NCI-H128 (cell line): ENCODE results near the gene U2AF2.

Experiments
- DNase-seq: peaks from one replicate; lab custom pipeline; 2025; ENCODE audit not compliant: unreplicated experiment; lab: John Stamatoyannopoulos, UW

The U2AF2 gene

DNA sequence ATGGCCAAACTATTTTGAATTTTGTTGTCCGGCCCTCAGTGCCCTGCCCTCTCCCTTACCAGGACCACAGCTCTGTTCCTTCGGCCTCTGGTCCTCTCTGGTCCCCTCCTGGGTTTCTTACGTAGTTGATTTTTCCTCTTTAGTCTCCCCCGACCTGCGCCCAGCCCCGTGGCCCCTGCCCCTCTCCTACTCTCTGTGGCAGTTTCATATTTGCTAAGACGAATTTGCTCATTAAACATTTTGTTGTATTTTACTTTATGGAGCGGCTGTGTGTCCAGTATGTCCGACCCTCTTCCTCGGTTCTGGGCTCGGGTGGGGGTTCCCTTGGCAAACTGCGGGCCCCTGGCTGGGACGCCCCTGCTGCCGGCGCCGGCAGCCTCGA lies 19.6 kb downstream of the U2AF2 start:
- DNase-seq = no peak

DNA sequence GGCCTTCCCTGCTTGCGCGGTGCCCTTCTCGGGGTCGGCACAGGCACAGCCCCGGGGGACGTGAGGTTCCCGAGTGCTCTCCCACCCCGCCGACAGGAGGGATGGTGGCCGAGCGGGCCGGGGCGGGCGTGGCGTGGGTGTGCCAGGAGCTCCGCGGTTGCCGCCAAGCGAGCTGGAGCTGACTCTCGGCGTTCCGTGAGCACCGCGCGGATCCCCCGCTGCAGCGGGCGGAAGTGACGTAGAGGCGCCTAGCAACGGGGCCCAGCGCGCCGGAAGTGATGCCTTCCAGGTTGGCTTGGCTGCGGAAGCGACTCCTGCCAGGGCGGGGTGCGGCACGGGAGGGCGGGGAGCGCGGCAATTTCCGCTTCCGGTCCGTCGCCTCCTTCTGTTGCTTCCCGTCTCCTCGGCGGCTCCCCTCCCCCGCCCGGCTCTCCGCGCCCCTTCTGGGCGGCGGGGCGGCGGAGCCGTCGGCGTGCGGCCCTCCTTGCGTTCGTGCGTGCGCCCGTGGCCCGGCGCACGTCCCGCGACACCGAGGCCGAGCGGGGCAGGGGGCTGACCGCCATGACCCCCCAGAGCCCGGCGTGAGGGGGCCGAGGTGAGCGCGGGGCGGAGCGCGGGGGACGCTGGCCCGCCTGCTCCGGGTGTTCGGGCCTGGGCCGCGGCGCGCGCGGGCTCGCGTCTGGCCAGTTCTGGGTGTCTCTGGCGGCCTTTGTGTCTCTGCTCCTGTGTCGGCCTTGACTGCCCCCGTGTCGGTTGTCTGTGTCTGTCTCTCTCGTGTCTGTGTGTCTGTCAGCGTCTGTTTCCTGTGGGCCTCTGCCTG lies 20.2 kb downstream of the U2AF2 start, which contains the start of gene EPN1:
EPN1 (plus strand) TSS at position 386 of the 820 bp plus-strand sequence. CDS start 3,402 bp downstream, outside the sequence.
- peak; percentile 95 for DNase-seq

DNA sequence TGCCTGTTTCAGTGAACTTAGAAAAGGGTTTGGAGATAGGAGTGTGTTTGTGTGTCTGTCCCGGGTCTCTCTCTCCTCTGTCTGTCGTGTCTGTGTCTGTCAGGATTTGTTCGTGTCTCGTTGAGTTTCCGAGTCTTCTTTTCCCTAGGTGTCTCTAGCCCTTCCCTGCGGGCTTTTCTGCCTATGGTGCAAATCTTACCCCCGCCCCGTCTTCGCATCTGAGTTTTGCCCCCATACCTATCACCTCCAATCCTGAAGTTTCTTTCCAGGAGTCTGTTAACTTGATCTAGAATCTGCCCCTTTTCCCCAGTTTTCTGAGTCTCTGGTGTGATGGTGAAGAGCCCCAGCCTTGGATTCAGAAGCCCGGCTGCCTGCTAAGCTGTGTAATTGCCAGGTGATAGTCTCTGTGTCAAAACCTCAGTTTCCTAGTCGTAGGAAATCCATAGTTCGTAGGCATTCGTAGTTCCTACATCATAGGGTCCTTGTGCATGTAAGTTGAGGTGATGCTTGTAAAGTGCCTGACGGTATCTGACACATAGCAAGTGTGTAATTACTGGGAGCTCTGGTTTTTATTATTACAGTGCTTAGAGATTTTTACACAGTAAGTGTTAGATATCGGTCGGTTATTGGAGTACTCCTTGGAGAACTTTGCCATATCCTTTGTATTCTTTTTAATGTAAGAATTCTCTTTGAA lies 21.0 kb downstream of the U2AF2 start:
- DNase-seq = no peak

DNA sequence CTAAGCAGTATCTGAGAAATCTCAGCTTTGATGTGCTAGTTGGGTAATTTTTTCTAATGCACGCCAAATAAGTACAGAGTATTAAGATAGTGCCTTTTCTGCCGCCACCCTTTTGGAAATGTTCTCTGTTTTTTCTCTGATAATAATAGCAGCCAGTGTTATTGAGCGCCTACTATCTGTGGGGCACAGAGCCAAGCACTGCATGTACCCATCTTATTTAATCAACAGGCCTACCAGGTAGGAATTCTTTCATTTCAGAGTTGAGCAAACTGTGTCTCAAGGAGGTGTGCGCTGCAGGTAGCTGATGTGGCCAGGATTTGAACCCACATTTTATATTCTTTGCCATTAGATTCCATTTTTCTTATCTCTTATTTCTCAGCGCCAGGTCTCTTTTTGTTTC lies 21.5 kb downstream of the U2AF2 start:
- no peak for DNase-seq

DNA sequence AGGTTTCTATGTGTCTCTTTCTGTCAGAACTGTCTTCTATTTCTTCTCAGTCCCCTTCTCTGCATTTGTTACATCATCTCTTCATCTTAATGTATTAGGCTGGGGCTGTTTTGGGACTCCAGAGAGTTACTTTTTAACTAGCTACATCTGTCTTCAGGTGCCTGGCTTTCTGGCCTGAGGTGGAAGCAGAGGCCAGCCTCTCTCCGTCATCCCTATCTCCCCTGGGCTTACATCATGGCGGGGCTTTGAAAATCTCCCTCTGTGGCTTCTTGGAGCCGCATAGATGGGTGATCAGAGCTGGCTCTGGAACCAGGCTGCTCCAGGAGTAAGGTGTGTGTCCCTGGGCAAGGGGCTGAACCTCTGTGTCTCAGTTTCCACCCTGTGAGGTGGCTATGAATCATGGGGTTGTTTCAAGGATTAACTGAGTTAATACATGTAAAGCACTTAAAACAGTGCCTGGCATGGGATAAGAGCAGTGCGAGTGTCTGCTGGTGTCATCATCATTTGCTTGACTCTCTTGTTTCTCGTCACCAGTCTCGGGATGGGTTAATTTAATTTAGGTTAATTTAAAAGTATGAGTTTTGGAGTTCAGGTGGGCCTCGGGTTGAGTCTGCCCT lies 22.2 kb downstream of the U2AF2 start:
- DNase-seq = no peak

DNA sequence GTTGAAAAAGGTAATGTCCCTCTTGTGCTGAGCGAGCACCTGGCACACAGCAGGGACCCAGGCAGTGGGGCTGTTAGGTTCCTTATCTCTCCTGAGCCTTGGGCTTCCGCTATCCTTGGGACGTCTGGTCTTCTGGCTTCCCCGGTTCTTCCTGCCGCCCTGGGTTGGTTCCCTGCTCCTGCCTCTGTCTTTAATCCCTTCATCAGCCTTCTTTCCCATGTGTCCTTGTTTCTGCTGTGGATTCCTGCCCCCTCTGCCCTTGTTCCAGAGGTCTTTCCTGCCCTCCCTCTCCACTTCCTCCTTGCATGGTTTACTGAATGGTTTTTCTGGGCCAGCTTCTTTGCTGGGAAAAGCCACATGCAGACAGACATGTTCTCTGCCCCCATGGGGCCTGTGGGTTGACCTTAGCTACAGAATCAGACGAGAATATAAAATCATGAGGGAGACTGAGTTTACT lies 22.8 kb downstream of the U2AF2 start:
- DNase-seq = no peak

DNA sequence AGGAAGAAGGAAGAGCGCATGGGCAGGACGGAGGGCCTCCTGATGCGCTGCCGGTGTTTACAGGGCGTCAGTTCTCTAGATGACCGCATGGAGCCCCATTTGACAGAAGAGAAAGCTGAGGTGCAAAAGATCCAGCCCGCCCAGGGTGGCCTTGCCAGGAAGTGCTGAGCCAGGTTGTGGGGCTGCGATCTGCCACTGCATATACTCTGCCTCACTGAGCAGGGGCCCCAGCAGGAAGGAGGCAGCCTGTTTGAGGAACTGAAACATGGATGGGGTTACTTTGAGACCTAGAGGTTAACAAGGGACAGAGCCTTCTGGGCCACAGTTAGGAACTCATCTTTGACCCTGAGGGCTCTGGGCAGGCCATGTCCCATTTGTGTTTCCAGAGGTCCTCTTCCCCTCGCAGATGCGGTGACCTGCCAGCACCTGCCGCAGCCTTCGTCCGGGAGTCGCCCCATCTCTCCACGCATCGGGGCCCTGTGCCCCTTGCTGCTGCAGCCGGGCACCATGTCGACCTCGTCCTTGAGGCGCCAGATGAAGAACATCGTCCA lies 23.4 kb downstream of the U2AF2 start:
- no peak for DNase-seq

DNA sequence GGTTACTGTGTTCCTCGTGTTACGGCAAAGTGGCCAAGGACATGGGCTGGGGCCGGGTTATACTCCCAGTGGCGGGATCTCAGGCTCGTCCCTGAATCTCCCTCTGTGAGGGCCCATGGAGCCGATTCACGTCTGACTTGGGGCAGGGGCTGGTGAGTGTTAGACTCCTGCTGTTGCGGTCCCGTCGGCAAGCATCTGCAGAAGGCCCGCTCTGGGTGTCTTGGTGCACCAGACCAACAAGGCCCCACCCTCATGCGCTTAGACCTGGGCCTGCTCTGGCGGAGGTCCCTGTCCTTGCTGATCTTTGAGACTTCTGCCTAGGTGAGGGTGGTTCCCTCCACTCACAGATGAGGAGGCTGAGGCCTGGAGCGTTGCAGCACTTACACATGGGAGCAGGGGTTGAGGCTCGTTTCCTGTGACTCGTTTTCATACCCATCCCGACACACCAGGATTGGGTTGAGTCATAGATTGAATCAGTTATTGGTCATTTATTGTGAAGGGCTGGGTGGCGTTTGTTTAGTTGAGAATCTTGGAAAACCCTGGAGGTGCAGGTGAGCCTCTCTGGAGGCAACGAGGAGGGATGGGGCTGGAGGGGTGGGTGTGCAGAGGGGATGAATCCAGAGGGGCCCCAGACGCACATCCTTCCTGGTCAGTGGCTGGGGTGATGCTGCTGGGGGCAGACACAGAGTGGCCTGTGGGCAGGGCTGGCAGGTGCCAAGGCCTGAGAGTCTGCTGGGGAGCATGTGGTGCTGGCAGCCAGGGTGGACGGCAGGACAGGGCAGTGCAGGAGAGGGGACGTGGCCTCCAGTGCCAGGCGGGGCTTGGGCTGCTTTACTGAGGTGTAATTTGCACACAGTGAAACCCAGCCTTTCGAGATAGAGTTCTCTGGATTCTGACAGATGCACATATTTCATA lies 24.8 kb downstream of the U2AF2 start:
- DNase-seq = no peak

DNA sequence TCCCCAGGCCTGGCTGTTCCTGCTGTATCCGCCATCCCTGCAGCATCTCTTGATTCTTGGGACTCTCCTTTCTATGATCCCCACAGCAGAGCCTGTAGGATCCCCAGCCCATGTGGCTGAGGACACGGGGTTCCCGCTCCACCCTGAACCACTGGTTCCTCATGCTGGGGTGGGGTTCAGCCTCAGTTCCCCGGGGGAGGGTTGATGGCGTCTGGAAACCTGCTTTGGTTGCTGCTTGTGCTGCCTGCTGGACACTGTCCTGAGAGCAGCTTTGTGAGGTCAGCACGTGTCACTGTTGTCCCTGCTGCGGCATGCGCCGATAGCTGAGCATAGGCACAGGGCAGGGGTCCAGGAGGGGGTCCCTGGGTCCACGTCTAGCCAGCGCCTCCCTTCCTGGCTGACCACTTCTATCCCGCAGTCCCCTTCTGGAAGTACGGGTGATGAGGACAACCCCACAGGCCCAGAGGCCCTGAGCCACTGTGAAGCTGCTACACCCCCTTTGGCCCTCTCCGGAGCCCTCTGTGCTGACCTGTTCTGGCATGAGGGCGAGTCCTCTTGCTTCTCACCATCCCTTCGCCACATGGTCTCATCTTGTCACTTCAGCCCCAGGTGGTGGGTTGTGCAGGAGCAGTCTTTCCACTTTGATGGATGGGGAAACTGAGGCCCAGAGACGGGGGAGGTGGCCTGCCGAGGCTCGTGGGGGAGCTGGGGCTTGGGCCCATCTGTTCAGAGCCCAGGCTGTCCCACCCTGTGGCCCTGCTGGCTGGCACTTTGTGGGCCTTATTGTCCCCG lies 25.7 kb downstream of the U2AF2 start:
- DNase-seq = no peak

DNA sequence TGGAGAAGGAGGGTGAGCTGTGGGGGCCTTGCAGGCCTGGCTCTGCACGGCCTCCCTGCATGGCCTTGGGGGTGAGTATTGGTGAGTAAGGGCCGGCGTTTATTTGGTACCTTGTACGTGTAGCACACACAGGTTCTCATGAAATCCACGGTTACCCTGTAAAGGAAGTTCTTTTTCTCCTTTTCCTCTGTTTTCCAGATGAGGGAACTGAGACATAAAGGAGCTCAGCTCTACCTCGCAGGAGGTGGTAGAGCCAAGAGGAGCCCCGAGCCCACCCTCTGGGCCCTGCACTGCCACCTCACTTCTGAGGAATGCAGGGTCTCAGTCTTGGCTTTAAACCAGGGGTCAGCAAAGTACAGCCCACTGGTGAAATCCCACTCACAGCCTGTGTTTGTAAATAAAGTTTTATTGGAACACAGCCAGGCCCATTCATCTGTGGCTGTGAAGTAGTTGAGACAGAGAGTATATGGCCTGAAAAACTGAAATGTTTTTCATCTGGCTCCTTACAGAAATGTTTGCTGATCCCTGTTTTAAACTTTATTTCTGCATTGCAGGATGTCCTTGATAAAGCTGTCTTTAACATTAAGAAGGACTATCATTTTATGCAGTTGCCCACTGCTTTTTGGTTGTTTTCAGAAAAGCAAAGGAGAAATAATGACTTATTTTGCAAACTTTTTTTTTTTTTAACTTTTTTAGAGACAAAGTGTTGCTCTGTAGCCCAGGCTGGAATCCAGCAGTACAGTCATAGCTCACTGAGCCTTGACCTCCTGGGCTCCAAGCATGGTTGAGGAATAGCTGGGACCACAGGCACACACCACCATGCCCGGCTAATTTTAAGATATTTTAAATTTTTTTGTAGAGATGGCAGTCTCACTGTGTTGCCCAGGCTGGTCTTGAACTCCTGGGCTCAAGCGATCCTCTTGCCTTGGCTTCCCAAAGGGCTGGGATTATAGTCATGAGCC lies 26.6 kb downstream of the U2AF2 start:
- no peak for DNase-seq

DNA sequence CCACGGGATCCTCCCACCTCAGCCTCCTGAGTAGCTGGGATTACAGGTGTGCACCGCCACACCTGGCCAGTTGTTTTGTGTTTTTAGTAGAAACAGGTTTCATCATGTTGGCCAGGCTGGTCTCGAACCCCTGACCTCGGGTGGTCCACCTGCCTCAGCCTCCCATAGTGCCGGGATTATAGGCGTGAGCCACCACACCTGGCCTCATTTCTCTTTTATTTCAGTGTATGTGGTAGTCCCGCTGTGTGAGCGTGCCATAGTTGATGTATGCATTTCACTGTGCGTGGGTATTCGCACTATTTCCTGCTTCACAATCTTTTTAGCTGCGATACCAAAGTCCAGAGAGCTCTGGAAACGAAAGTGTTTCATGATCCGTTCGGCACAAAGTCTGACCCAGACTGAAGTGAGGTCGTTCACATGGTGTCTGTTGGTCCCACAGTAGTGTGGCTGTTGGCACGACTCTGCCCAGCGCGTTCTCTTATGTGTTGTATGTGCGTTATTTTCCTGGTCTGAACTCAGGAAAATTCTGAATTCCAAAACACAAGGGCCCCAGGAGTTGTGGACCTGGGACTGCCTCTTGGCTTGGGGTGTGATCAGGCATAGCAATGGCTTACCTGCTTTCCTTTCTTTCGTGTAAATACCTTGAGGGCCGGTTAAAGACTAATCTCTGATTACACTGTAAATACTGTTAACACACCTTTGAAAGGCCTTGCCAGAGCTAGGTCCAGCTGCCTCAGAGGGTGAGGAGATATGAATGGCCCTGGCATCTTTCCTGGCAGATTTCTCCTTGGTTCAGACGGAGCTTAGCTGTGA lies 28.8 kb downstream of the U2AF2 start:
- no peak for DNase-seq

DNA sequence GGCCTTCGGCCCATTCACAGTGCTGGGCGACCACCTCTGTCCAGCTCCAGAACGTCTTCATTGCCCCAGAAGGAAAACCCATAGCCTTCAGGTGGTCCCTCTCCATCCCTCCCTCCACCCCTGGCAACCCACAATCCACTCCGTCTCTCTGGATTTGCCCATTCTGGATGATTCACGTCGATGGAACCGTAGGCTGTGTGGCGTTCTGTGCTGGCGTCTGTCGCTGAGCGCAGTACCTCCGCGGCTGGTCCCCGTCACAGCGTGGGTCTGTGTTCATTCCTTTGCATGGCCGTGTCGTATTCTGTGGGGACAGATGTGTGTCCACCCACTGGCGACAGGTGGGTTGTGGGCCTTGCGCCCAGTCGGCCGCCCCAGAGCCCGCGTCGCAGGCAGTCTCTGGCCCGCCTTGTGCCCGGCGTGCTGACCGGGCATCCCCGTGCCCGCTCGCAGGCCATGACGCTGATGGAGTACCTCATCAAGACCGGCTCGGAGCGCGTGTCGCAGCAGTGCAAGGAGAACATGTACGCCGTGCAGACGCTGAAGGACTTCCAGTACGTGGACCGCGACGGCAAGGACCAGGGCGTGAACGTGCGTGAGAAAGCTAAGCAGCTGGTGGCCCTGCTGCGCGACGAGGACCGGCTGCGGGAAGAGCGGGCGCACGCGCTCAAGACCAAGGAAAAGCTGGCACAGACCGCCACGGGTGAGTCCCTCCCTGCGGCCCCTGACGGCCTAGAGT lies 30.3 kb downstream of the U2AF2 start:
- DNase-seq = no peak

DNA sequence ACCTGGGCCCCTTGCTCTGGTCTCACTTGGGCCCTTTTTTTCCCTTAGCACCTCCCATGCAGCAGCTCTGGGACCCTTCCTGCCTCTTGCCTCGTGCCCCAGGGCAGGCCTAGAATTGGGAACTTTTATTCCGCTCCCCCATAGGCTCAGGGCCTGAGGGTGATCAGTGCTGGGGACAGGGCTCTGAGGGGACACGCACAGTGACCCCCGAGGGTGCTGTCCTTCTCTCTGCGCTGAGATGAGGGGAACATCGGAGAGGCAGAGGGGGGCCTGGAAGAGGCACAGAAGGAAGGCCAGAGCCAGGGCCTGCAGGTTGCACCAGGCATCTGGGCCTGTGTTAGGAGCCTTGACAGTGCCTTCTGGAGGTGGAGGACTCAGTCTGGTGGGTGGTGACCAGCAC lies 30.9 kb downstream of the U2AF2 start:
- DNase-seq = no peak

DNA sequence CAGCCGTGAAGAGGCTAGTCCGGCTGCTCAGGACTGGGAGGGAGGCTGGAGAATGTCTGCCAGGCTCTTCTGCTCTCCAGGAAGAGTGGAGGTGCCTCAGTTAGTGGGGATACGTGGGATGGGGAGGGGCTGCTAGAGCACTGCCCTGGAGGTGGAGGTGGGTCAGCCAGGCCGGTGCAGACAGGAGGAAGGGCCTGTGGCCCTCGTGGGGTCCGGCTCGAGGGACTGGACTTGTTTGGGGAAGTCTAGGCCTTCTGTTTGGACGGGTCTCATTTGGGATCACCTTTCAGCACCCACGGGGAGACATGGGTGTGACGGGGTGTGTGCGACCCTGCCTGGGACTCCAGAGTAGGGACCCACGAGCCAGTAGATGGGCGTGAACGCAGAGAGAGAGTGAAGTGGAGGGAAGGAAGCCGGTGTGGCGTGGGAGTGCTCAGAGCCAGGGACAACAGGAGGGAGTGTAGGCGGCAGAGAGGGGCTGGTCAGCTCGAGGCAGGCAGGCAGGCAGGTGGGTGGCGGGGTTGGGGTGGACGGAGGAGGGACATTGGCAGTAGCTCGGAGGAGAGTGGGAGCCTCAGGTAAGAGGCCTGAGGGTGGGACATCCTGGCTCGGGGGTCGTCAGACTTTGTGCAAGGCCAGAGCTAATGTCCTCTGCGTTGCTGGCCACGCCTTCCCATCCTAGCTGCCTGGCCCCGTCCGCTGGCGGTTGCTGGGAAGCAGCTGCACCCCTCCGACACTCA lies 31.6 kb downstream of the U2AF2 start:
- DNase-seq = no peak

DNA sequence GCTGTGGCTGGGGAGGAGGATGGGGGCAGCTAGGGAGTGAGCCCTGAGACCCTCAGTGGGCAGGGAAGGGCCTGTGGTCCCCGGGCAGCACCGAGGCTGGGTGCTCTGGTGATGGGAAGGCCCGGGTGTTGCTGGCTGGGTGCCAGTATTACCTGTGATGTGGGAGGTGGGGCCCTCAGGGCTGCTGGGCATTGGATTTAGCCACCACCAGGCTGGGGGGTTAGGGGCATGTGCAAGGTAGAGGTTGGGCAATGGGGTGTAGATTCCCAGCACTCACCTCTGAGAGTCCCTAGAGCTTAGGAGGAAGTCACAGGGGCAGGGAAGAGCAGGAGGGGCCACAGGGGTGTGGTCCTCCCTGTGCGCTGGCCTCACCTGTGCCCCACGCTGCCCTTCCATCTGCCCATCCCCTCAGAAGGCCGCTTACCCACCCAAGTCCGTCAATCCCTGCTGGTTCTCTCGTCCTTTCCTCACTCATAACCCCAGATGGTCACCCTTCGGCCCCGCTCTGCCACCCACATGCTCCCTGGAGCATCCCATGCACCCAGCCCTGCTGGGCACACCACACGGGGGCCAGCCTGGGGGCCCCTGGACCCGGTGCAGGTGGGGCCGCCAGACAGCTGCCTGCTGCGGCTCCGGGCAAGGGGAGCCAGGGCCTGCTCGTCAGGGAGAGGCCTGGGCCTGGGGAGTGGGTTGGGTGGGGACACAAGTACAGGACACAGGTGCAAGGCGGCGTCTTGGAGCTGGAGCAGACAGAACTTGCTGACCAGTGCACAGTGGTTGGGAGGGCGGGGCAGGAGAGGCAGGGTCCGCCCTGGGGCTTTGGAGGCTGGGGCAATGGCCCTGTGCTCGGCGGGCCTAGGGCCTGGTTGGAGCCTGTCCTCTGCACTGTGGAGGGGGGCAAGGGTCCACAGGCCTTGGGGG lies 32.7 kb downstream of the U2AF2 start:
- DNase-seq = no peak
